HG02884 (cell line): ENCODE measurements around the gene USP48.
"Not testable (repeated sequence)": the region's sequence is repeated elsewhere in the genome, so short reads cannot be mapped to it uniquely, and the experiment has no call there.

Experiments
- ATAC-seq: cut with Tn5 transposase; IDR thresholded peaks from one replicate; pipeline ENCODE4 v1.9.1; 2021; ENCODE audit warnings: mild to moderate bottlenecking, moderate library complexity; ENCODE audit not compliant: unreplicated experiment

Gene USP48

DNA sequence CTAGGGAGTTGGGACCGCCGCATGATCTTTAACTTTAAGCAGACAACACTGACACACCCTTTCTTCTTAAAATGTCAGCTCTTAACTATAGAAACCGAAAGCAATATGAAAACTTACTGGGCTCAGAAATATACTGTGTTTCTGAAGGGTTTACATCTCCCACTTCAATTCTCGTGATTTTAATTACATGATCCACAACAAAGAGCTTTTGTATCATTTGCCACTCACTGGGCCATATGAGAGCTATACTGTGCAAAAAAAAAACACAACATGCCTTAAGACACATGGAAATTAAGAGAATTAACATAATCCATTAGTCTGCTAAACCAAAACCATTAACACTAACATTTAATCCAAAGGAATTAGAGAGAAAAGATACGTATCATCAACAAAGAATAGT, 78.8 kb downstream of the USP48 start:
- ATAC-seq: no peak

DNA sequence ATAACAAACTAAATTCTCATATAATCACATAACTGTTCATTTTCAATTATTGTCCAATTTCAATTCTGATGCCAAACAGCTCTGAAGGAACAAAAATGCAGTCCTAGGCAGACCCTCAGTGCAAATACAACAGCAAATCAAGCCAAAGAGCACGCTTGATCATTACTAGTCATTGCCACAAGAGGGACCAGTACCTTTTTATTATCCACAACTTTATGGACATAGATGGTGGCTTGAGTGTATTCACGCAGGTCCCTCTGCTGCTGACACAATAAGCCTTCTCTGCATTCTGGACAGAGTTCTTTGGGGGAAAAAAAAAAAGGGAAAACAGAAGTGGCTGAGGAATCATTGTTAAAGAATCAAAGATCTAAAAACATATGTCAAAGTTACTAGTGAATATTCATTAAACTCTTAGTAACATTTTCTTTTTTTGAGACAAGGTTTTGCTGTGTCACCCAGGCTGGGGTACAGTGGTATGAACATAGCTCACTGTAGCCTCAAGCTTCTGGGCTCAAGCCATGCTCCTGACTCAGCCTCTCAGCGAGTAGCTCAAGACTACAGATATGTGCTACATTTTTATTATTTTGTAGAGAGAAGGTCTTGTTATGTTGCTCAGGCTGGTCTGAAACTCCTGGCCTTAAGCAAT, 79.5 kb downstream of the USP48 start:
- ATAC-seq: no peak

DNA sequence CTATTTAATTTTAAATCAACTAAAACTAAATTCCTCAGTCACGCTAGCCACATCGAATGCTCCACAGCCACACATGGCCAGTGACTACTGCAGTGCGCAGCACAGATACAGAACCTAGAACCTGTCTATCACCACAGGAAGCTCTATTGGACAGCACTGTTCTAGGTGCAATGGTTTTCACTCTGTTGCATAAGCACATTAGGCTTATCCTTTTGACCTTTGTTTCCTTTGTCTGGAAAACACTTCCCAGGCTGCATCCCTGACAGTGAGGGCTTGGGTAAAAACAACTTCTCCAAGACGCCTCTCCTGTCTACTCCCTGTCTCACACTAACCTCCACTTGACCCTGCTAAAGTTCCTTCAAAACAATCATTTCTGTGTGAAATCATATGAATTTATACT, 80.2 kb downstream of the USP48 start:
- ATAC-seq: no peak

DNA sequence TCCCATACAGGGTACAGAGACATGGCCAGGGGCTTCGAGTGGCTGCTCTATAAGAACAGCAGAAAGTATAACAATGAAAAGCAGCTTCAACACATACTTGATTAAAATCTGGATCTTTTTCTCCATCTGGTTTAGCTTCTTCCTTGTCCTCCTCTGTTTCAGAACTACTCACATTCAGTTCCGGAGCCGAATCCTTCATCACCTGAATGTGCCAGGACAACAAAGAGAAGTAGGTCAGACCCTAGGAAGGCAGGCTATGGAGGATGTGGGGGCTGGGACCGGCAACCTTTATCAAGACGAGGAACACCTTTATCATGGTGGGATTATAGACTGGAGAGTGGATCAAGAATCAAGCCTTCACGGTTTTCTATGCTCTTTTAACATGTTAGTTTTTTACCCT, 81.5 kb downstream of the USP48 start:
- ATAC-seq: no peak

DNA sequence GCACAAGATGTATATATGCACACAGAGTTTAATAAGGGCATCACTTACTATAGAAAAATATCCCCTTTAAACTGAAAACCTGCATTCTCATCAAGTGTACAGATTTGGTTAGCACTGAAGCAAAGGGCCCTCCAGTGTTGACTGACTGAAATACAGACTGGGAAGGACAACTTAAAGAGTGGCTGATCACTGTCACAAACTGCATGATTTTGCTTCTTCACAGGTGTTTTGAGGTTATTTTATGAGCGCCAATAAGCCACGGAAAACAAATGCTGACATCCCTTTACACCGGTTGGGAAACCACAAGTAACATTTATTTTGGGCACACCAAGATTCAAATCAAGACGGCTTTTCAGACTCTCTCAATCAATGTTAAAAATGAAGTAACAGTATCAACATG, 82.9 kb downstream of the USP48 start:
- ATAC-seq: no peak

DNA sequence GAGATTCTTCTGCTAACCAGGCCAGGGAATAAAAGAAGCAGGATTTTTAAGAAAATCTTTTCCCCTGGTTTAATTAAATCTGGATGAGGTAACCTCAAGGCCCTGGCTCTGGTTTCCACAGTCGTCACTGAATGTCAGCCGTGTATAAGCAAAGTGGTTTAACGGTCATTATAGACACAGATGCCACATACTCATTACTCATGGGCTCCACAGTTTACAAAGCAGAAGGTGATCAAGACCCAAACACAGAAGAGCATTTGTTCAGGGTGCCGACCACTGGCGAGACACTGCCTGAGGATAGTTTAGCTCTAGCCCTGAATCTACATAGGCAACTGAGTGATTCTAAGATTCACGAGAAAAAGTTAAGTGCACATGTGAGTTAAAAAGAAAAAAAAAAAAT, 86.0 kb downstream of the USP48 start:
- no peak for ATAC-seq

DNA sequence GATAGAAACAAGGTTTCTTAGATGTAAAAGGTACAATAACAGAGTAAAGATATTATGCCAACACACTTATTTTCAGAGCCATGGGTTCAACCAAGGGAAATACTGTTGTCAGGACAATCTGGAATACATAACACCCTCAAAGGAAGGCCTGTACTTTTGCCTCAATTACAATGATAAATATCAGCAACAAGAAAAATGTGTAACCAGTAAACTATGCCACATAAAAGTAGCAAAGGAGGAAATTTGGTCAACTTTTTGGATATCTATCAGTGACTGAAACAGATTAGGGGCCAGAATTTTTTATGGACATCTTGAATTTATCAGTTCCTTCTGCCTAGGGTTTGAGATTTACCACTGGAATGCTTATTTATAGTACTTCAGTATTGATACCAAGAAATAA, 89.2 kb downstream of the USP48 start:
- no peak for ATAC-seq

DNA sequence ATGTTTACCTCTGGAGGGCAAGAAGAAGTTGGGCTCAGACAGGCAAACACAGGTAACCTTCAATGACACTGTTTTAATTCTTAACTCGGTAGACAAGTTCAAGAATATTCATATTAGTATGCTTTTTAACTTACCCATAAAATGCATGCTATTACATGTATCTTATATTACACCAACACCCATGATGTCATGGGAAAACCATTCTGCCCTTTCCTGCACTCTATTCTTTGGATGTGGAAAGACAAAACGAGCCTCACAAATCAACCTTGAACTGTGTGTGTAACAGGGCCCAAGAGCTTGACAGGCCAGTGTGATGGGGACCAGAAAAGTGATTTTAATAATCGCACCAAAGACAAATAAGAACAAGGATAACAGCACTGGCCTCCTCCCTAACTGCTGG, 91.2 kb downstream of the USP48 start:
- ATAC-seq: no peak

DNA sequence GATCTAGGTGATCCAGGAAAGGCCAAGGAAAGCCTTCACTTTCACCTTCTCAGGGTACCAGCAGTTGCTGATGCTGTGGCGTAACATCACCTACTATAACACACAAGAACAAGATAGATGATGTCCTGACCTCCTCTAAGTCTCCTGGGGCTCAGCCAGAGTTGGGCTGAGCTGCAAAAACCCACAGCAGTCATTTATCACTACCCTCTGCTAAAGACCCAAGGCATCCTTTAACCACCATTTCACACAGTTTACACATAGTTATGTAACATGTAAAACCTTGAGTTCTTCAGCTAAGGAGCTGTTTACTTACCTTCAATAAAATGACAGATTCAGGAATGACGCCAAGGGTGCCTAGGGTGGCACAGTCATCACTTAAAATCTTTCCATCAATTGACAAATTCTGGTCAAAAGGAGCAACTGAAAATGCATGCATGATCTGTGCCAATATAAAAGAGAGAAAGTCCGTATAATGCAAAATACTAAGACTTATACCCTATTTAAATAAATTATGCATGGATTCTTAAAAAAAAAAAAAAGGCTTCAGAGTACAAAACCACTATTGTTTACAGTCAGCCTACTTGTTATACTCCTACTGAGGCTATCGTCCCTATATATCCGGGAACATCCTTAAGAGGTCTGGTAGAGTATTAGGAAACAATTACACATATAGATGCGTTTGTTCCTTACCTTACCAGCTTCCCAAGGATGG, 93.1 kb downstream of the USP48 start:
- ATAC-seq: no peak

DNA sequence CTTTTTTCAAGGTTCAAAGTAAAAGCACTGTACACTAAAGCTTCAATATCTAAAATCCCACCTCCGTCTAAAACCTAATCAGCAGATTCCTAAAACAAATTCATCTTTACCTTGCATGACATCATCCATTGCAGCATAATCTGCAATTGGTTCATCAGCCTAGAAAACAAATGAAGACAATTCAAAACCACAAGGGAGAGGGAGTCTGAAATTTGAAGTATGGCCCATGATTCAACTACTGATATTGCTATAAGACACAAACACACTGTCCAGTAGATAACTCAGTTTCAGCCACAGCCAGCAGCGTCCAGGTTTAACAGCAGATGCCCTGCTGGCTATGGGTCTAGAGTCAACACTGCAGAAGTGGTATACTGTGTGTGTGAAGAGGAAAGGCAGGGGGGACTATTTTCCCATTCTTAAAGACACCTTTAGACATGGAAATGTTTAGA, 95.8 kb downstream of the USP48 start:
- no peak for ATAC-seq

DNA sequence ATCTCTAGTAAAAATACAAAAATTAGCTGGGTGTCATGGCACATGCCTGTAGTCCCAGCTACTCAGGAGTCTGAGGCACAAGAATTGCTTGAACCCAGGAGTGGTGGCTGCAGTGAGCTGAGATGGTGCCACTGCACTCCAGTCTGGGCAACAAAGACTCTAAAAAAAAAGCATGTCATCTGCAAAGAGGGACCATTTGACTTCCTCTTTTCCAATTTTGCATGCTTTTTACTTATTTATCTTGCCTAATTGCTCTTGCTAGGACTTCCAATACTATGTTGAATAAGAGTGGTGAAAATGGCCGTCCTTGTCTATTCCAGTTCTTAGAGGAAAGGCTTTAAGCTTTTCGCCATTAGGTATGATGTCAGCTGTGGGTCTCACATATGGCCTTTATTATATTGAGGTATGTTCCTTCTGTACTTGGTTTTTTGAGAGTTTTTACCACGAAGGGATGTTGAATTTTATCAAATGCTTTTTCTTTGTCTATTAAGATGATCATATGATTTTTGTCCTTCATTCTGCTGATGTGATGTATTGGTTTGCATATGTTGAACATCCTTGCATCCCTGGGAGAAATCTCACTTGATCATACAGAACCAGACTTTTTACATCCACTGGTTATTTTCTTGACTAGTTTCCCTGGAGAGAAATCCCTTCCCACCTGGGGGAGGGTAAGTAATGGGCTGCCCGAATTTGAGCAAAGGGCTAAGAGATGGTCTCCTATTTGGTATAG, 96.8 kb downstream of the USP48 start:
- ATAC-seq: no peak

DNA sequence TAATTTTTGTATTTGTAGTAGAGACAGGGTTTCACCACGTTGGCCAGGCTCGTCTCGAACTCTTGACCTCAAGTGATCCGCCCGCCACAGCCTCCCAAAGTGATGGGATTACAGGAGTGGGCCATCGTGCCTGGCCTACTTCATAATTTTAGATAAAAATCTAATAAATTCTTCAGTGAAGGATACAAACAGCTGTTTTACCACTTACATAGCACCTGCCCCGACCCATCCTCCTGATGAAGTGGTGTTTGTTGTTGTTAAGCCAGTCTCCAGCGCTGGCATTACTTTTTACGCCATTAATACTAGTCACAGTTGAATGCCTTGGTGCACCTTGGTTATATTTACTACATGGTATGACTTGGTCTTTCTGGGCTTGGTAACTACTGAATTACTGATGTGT, 101.5 kb downstream of the USP48 start:
- no peak for ATAC-seq

DNA sequence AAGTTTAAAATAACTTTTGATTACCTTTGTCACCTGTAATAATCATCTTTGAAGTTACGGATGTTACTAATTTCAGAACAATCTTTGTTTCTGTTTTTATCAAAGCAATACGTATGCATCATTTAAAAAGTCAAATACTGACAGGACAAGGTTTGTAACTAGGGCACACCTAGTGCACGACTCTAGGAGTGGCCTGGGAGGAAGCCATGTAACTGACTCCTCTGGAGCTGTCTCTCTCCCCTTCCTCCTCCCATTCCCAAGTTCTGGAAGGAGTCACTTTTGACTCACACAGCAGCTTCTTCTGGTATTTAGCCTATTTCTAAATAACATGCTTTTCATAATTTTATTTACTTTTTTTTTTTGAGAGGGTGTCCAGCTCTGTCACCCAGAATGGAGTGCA, 102.0 kb downstream of the USP48 start:
- no peak for ATAC-seq

DNA sequence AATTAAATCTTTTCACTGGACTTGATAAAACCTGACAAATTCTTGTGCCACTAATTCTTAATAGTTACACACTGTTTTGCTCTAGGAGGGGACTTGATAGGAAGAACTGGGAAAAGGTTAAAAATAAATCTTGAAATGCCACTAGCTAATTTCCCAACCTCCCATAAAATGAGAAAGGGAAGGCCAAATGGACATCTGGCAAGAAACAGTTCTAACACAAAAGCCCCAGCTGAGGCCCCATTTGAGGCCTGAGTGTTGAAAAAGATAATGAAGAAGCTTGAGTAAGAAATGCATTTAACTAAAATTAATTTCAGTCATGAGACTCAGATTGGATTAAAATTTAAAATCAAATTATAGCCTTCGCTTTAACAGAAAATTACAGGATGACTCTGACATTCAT, 102.6 kb downstream of the USP48 start:
- ATAC-seq: no peak

DNA sequence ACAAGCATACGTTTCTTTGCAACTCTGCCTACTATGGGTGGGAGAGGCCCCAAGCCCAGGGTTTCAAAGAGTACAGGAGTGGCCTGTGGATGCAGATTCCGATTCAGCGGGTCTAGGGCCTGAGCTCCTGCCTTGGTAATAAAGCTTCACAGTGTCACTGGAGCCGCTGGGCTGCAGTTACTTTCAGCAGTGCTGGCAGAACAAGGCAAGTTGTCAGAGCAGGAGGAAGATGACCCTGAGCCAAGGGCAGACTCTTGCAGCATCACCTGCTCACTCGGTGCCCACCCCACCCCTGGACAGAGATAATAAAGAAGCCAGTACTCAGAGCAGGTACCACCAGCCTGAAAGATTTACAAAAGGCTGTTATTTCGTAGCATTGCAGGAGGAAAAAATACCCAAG, 105.8 kb downstream of the USP48 start:
- ATAC-seq: no peak

DNA sequence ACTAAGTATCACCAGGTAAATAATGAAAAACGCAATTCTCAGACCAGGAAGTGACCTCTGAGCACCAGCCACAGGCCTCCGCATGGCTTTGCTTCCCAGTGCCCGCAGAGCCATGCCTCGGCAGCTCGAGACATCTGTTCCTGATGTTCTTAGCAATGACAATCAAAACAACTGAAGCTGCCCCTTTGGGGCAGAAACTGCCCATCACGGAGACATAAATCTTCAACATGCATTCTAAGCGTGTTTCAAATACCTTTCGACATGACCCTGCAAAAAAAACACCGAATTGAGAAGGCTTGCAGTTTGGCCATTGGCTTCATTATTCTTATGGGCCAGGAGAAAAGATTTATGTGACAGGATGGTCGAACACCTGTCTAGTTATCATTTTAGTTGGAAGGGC, 108.0 kb downstream of the USP48 start:
- ATAC-seq: no peak

DNA sequence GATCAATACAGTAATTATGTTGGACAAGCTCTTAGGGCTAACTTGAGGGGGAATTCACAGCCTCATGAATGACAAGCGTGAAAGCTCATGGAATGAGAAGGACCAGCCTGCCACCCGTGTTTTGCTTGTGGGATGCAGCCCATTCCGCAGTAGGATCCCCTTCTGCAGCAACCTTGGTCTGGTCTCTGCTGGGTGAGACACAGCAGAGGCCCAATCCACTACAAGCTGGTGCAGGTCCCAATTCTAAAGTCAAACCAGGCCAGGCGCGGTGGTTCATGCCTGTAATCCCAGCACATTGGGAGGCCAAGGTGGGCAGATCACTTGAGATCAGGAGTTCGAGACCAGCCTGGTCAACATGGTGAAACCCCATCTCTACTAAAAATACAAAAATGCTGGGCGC, 109.1 kb downstream of the USP48 start:
- not testable (repeated sequence) for ATAC-seq

DNA sequence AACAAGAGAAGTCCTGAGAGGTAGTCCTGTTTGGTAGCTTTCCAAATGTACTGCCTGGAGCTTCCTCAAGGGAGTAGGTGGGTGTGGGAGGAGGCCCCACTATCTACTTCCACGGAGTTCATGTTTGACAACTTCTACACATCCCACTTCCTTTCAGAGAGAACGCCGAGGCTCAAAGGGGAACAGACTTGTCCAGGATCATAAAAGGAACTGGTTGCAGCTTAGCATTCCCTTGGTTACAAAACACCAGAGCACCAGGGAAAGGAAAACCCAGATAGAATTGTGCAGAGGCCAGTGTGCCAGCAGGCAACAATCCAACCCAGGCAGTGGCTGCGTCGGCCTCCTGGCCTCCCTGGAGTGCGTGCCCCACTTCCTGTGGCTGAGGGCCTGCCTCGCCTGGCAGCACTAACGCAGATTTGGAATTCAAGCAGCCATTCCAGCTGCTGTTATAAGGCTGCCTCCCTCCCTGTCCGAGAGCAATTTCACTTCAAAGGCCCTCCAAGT, 109.6 kb downstream of the USP48 start:
- no peak for ATAC-seq

DNA sequence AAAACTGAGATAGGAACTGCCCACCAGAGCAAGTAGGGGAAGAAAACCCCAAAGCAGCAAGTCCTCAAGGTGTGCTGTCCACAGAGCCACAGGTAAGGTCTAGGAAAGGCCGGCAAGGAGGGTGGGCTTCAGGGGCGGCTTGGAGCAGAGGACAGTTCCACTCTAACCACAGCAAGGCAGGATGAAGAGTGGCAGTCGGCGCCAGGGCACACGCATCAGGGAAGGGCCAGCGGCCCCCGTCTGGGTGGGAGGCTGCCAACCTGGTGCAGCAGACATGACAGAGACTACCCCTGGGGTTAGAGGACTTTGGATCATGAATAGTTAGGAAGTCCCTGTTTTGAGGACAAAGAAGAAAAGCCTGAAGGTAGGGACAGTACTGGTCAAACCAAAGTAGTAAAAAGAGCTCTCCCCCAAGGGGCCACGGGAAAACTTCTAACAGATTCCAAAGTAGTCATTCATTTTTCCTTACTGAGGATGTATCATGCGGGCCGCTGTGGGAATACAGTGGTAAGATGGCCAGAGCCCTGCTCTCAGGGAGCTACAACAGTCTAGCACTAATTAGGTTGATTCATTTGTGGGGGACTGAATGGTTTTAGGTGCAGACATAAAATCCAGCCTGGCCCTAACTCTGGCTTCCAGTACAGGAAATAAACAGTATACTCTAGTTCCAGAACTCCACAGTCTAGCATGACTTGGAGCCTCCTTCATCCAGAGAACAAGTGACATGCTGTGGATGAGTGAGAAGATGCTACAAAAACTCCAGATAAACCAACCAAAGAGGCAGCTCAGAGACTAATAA, 110.3 kb downstream of the USP48 start:
- ATAC-seq: no peak

DNA sequence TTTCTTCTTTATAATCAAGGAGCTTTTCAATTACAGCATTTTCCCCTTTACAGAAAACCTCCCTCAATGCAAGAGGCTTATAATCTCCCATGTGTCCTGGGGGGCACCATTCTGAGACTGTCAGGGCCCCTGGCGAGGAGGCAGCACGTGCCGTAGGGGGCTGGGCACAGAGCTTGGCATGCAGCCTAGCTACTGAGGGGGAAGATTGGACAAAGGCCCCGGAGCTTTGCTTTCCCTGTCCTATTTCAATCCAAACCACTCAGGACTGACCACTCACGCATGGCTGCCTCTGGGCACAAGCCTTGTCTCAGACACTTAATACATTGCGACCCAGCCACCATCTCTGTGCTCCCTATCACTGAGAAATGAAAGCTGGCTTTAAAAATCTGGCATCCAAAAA, 111.0 kb downstream of the USP48 start:
- no peak for ATAC-seq
